H4 (cell line): ENCODE data around the gene HDAC1. TPM values are rescaled to one million over a fixed set of nuclear protein-coding genes. Genes with fewer than 3 reads are reported as not detected.

ENCODE experiments used
- DNase-seq: peaks from one replicate; pipeline ENCODE4 v3.0.0-alpha.2; 2015; ENCODE audit warnings: low spot score
- total RNA-seq: library from RNA; depleted of rRNA; stranded (reverse); fragments of >200 nt; shearing (Covaris generic); gene quantifications from 2 replicates; pipeline ENCODE4 v1.2.3, GENCODE V29; 2014; rRNA removed

HDAC1 gene
- total RNA-seq, 1 experiment from 2014 or later, result 126 TPM

DNA sequence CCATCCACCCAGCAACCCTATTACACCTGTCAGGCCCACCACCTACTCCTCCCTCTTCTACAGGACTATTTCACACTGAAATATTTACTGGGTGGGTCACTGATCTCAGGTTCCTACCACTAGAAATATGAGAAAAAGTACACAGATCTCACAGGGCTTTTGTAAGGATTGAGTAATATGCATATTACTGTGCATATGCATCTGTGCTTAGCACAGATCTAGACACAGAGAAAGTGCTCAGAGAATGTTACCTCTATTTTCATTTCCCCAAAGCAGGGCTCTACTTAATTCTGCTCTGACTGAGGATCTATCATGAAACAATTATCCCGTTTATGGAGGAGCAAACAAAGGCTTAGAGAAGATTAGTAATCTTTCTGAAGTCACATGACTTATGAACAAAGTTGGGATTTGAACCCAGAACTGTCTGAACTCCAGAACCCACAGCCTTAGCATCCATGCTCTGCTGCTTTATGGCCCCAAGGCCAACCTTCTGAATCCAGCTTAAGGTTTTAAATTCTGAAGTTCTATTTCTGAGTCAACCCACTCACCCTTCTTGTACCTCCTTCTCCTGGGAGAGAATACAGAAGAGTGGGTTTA lies 82.2 kb downstream of the HDAC1 start:
- no peak for DNase-seq

DNA sequence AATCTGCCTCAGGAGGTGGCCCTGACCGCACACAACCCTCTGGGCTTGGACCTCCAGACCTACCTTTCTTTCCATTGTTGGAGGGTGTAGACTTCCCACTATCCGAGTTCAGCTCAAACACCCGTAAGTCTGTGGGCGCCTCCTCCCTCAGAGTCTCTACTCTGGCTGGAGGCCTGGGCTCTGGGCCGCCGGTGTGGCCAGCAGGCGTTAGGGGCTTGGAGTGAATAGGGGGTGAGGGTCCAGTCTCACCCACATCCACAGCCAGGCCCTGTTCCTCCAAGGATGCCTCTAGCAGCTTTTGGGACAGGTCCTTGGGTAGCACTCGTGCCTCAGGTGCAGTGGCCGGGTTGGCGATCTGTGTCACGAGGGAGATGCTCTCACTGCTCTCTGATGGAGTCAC lies 84.3 kb downstream of the HDAC1 start:
- DNase-seq, result no peak

DNA sequence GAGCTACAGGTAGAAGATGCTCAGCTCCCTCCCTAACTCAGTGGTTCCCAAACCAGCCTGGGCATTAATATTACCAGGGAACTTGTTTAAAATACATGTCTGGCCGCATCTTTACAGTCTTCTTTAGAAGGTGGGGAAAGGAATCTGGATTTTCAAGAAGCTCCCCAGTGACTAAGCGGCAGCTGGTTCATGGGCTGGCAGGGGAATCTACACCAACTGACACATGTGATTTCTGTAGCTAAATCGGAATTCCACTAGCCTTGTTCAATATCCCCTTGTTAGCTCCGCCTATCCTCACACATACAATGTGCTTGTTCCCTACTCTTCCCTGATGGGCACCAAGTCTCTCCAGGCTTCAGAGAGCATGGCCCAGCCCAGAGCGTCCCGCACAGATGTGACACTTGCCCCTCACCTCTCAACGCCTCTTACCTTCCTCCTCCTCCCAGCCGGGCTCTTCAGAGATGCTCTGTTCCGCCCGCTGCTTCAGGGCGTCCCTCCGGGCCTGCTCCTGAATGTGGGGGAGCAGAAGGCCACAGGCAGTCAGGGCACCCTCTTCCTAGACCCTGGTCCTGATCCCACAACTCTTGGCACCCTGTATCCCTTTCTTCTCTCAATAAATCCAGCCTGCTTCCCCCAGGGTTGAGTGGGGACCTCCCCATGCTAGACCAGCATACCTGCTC lies 85.8 kb downstream of the HDAC1 start:
- DNase-seq, result no peak

DNA sequence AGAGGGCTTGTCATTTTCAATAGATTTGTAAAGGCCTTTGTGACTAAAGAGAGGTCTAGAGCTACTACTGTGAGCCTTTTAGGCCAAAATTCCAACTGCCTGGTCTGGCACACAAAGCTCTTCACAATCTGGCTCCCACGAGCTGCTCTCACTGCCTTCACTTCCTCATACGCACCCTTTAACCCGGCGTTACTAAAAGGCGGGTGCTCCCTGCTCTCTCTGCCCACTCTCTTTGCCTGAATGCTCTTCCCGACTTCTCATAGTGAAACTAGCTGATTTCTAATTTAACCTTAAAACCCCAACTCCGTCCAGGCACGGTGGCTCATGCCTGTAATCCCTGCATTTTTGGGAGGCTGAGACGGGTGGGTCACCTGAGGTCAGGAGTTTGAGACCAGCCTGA lies 88.2 kb downstream of the HDAC1 start:
- no peak for DNase-seq

Other genes starting within 250 kb of the HDAC1 start
- gene TMEM39B, start 219.1 kb upstream of the HDAC1 start, total RNA-seq, result 8.3 and 10.2 TPM in 2 replicates
- gene KPNA6, start 184.0 kb upstream of the HDAC1 start, total RNA-seq, result 33.8 and 33.9 TPM in 2 replicates
- 47.5 and 50.4 TPM in 2 replicates for gene TXLNA, start 112.4 kb upstream of the HDAC1 start, total RNA-seq
- gene CCDC28B, start 91.5 kb upstream of the HDAC1 start, total RNA-seq, result 25.1 and 36.3 TPM in 2 replicates
- gene IQCC, start 86.4 kb upstream of the HDAC1 start, total RNA-seq, result 2.6 and 4.3 TPM in 2 replicates
- not detected in 2 replicates for gene DCDC2B, start 83.0 kb upstream of the HDAC1 start, total RNA-seq
- gene TMEM234, start 69.7 kb upstream of the HDAC1 start, total RNA-seq, result 3.5 and 8.1 TPM in 2 replicates
- 619 and 664 TPM in 2 replicates for gene EIF3I, start 69.7 kb upstream of the HDAC1 start, total RNA-seq
- 0.56 TPM in 1 of 2 replicates, not detected in the other for gene FAM167B, start 44.9 kb upstream of the HDAC1 start, total RNA-seq
- gene LCK, start 40.8 kb upstream of the HDAC1 start, total RNA-seq, result not detected in 2 replicates
- 102 and 133 TPM in 2 replicates for gene MARCKSL1, start 44.1 kb downstream of the HDAC1 start, total RNA-seq
- 0.12 and 0.16 TPM in 2 replicates for gene FAM229A, start 70.4 kb downstream of the HDAC1 start, total RNA-seq
- 0.08 and 0.90 TPM in 2 replicates for gene TSSK3, start 70.5 kb downstream of the HDAC1 start, total RNA-seq
- 47.0 and 47.5 TPM in 2 replicates for gene BSDC1, start 102.4 kb downstream of the HDAC1 start, total RNA-seq
- gene ZBTB8B, start 173.0 kb downstream of the HDAC1 start, total RNA-seq, result 0.02 TPM in 1 of 2 replicates, not detected in the other
- 5.1 and 6.6 TPM in 2 replicates for gene ZBTB8A, start 247.3 kb downstream of the HDAC1 start, total RNA-seq